ENCODE measurements around the gene LRRC56. TPM values are rescaled to one million over a fixed set of nuclear protein-coding genes. Genes with fewer than 3 reads are reported as not detected.

The LRRC56 gene
- total and polyA plus RNA-seq, 9 of the 15 experiments (the other 6 are each of a cell fraction or from before 2014, with no cell fraction given), result 0.03 to 4.5 (median 1.0) TPM; not detected in 1

DNA sequence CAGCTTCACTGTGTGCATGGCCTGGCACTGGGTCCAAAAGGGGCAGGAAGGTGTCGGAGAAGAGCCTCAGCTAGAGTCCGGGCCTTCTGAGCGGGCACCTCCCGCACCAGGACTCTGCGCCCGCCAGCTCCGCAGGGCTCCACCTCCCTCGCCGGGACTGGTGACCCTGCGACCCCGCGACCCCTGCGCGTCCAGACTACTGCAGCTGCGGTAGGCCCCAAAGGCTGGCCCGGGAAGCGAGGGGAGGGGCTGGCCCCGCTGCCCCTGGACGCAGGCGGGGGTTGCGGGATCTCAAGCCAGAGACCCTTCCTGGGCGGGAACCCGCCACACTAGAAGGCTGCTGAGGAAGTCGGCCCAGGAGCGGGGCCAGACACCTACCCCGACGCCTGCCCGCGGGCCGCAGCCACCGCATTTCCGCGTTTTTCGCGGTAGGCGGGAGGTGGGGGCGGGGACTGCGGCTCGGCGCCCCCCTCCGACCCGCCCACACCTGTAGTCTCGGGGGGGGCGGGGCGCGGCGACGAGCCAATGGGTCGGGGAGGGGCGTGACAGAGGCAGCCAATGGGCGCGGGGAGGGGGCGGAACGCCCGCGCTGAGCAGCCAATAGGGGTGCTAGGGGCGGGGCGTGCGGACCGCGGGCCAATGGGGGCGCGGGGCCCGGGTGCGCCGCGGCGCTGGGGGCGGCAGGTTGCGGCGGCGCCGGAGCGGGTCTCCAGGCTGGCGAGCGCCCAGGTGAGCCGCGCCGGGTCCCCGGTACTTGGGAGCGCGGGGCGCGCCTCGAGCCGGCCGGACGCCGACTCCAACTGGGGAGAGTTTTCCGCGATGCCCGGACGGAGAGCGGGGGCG is 23.2 kb downstream of the LRRC56 start, which contains the start of the genes LMNTD2 and RASSF7 (continued):
- TF ChIP-seq, protein P1, sequence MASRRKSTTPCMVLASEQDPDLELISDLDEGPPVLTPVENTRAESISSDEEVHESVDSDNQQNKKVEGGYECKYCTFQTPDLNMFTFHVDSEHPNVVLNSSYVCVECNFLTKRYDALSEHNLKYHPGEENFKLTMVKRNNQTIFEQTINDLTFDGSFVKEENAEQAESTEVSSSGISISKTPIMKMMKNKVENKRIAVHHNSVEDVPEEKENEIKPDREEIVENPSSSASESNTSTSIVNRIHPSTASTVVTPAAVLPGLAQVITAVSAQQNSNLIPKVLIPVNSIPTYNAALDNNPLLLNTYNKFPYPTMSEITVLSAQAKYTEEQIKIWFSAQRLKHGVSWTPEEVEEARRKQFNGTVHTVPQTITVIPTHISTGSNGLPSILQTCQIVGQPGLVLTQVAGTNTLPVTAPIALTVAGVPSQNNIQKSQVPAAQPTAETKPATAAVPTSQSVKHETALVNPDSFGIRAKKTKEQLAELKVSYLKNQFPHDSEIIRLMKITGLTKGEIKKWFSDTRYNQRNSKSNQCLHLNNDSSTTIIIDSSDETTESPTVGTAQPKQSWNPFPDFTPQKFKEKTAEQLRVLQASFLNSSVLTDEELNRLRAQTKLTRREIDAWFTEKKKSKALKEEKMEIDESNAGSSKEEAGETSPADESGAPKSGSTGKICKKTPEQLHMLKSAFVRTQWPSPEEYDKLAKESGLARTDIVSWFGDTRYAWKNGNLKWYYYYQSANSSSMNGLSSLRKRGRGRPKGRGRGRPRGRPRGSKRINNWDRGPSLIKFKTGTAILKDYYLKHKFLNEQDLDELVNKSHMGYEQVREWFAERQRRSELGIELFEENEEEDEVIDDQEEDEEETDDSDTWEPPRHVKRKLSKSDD (conservative IDR thresholded peaks at IDR 0.05; ENCODE audit: low read length), result no peak
- TF ChIP-seq IFI16 (CRISPR knock-in tag; IDR thresholded peaks at IDR 0.05), result no peak
- TF ChIP-seq, protein P2, sequence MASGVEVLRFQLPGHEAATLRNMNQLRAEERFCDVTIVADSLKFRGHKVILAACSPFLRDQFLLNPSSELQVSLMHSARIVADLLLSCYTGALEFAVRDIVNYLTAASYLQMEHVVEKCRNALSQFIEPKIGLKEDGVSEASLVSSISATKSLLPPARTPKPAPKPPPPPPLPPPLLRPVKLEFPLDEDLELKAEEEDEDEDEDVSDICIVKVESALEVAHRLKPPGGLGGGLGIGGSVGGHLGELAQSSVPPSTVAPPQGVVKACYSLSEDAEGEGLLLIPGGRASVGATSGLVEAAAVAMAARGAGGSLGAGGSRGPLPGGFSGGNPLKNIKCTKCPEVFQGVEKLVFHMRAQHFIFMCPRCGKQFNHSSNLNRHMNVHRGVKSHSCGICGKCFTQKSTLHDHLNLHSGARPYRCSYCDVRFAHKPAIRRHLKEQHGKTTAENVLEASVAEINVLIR (CRISPR knock-in tag; IDR thresholded peaks at IDR 0.05), result no peak
- TF ChIP-seq, protein P3, sequence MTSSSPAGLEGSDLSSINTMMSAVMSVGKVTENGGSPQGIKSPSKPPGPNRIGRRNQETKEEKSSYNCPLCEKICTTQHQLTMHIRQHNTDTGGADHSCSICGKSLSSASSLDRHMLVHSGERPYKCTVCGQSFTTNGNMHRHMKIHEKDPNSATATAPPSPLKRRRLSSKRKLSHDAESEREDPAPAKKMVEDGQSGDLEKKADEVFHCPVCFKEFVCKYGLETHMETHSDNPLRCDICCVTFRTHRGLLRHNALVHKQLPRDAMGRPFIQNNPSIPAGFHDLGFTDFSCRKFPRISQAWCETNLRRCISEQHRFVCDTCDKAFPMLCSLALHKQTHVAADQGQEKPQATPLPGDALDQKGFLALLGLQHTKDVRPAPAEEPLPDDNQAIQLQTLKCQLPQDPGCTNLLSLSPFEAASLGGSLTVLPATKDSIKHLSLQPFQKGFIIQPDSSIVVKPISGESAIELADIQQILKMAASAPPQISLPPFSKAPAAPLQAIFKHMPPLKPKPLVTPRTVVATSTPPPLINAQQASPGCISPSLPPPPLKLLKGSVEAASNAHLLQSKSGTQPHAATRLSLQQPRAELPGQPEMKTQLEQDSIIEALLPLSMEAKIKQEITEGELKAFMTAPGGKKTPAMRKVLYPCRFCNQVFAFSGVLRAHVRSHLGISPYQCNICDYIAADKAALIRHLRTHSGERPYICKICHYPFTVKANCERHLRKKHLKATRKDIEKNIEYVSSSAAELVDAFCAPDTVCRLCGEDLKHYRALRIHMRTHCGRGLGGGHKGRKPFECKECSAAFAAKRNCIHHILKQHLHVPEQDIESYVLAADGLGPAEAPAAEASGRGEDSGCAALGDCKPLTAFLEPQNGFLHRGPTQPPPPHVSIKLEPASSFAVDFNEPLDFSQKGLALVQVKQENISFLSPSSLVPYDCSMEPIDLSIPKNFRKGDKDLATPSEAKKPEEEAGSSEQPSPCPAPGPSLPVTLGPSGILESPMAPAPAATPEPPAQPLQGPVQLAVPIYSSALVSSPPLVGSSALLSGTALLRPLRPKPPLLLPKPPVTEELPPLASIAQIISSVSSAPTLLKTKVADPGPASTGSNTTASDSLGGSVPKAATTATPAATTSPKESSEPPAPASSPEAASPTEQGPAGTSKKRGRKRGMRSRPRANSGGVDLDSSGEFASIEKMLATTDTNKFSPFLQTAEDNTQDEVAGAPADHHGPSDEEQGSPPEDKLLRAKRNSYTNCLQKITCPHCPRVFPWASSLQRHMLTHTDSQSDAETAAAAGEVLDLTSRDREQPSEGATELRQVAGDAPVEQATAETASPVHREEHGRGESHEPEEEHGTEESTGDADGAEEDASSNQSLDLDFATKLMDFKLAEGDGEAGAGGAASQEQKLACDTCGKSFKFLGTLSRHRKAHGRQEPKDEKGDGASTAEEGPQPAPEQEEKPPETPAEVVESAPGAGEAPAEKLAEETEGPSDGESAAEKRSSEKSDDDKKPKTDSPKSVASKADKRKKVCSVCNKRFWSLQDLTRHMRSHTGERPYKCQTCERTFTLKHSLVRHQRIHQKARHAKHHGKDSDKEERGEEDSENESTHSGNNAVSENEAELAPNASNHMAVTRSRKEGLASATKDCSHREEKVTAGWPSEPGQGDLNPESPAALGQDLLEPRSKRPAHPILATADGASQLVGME (CRISPR knock-in tag; IDR thresholded peaks at IDR 0.05), result peak; percentile 57; the same call in 1 of the 2 replicates
- TF ChIP-seq ZBTB17 (CRISPR knock-in tag; IDR thresholded peaks at IDR 0.05), result peak; percentile 81
- no peak for TF ChIP-seq ZNF146 (CRISPR knock-in tag; IDR thresholded peaks at IDR 0.05; ENCODE audit: unreplicated experiment)
- no peak for TF ChIP-seq PTRF (tag; IDR thresholded peaks at IDR 0.05)
- TF ChIP-seq, protein P4, sequence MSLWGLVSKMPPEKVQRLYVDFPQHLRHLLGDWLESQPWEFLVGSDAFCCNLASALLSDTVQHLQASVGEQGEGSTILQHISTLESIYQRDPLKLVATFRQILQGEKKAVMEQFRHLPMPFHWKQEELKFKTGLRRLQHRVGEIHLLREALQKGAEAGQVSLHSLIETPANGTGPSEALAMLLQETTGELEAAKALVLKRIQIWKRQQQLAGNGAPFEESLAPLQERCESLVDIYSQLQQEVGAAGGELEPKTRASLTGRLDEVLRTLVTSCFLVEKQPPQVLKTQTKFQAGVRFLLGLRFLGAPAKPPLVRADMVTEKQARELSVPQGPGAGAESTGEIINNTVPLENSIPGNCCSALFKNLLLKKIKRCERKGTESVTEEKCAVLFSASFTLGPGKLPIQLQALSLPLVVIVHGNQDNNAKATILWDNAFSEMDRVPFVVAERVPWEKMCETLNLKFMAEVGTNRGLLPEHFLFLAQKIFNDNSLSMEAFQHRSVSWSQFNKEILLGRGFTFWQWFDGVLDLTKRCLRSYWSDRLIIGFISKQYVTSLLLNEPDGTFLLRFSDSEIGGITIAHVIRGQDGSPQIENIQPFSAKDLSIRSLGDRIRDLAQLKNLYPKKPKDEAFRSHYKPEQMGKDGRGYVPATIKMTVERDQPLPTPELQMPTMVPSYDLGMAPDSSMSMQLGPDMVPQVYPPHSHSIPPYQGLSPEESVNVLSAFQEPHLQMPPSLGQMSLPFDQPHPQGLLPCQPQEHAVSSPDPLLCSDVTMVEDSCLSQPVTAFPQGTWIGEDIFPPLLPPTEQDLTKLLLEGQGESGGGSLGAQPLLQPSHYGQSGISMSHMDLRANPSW (CRISPR knock-in tag; IDR thresholded peaks at IDR 0.05), result no peak
- TF ChIP-seq SMAD1 (IDR thresholded peaks at IDR 0.05; ENCODE audit: low read depth, low read length, partially characterized antibody), result no peak
- no peak for TF ChIP-seq ZNF140 (CRISPR knock-in tag; IDR thresholded peaks at IDR 0.05)
- TF ChIP-seq MCM7 (IDR thresholded peaks at IDR 0.05), result no peak
